Measurements from ENCODE around the gene TMEM95. TPM values are rescaled to one million over a fixed set of nuclear protein-coding genes. Genes with fewer than 3 reads are reported as not detected.

Gene TMEM95
- total and polyA plus RNA-seq, 10 of the 15 experiments (the other 5 are each of a cell fraction or from before 2014, with no cell fraction given): 0.05 to 0.28 TPM; not detected in 8

- Histone ChIP-seq H3K36me3 (ENCODE audit: control insufficient read depth in 2 of 2, insufficient read depth in 2 of 2, low read length in 1 of 2) (no peaks in the 10 kb centered on the region), H3K27me3 (replicated peaks in 1 of 2; ENCODE audit: control insufficient read depth in 2 of 2, insufficient read depth in 2 of 2, low read length in 1 of 2) (no peaks in the 10 kb centered on the region), H3K9me3 (replicated peaks; ENCODE audit: control insufficient read depth, insufficient read depth, low read length) (no peaks in the 10 kb centered on the region), H4K20me1 (ENCODE audit: control insufficient read depth, insufficient read depth) (no peaks in the 10 kb centered on the region), H3K4me2 (ENCODE audit: control insufficient read depth, insufficient read depth) (no peak overlapping the region), H3K79me2 (ENCODE audit: control insufficient read depth, insufficient read depth, low read length) (no peaks in the 10 kb centered on the region), H3K27ac (ENCODE audit: control insufficient read depth, insufficient read depth) (no peak overlapping the region), H3K4me1 (ENCODE audit: control insufficient read depth, insufficient read depth, low read length) (no peaks in the 10 kb centered on the region), H2AFZ (ENCODE audit: control insufficient read depth, low read depth, low read length) (no peak overlapping the region), H3K9ac (ENCODE audit: control insufficient read depth, insufficient read depth, low read length) (no peak overlapping the region), H3K4me3 (no peak overlapping the region)
- ChIA-PET POLR2A (interaction anchor here (0.6 kb wide), 1 partner anchor 16 kb away, joined by 4 read pairs; no protein-coding TSS in a partner anchor), RAD21 (ENCODE audit: unreplicated experiment) (interaction anchor here (0.6 kb wide), 1 partner anchor 224 kb away, joined by 3 read pairs; no protein-coding TSS in a partner anchor), CTCF (interaction anchor here (0.6 to 1.9 kb wide), 6 partner anchors 15 to 287 kb away, joined by 3 to 6 read pairs (median 4); partner anchors contain the start of genes TMEM102 and TMEM95), SMC1A (ENCODE audit: uncharacterized antibody, unreplicated experiment) (no interaction called here)
- in situ Hi-C loops (cut with MboI): no loop called here
- TF ChIP-seq CUX1 (IDR thresholded peaks at IDR 0.05; ENCODE audit: insufficient replicate concordance, low read depth, low read length) (no peak), HDAC6 (IDR thresholded peaks at IDR 0.05; ENCODE audit: unreplicated experiment) (no peak), ZBTB11 (CRISPR knock-in tag; IDR thresholded peaks at IDR 0.05) (no peak), NFYA (IDR thresholded peaks at IDR 0.05; ENCODE audit: borderline replicate concordance, low read depth, low read length) (no peak), IRF5 (IDR thresholded peaks at IDR 0.05; ENCODE audit: borderline replicate concordance) (no peak), ZNF24 (IDR thresholded peaks at IDR 0.05) (no peak), POLR2AphosphoS2 (IDR thresholded peaks at IDR 0.05; ENCODE audit: low read depth, low read length) (no peak), ZSCAN29 (IDR thresholded peaks at IDR 0.05) (no peak), SUPT20H (IDR thresholded peaks at IDR 0.05; ENCODE audit: borderline replicate concordance, control insufficient read depth, low read depth, low read length) (no peak), PAX8 (IDR thresholded peaks at IDR 0.05) (no peak), STAT3 (IDR thresholded peaks at IDR 0.05; ENCODE audit: low read depth, low read length) (no peak), CHD1 (IDR thresholded peaks at IDR 0.05; ENCODE audit: low read depth, low read length) (no peak), TARDBP (IDR thresholded peaks at IDR 0.05; ENCODE audit: borderline replicate concordance) (no peak), ZBED1 (IDR thresholded peaks at IDR 0.05; ENCODE audit: borderline replicate concordance) (no peak)
- DNase-seq (ENCODE audit: low read depth, low spot score): no peak
- 47% methylated on average over 4 of the region's 4 CpGs for WGBS (ENCODE audit: insufficient coverage, insufficient replicate concordance, low lambda C conversion rate, missing lambda C conversion rate)
- intact Hi-C loops (cut with micrococcal nuclease; ENCODE audit: unreplicated experiment): no loop called here
- BruUV-seq (replicated peaks): no TSS peak
- no peak for FAIRE-seq
- no peak for ATAC-seq
Observed at GRCh38 chr17:7370853-7371252, 15.9 kb downstream of the TMEM95 start.

Data from GM12878 (cell line).